GM23338 (cell line): ENCODE measurements around the gene LDLRAD3. TPM values are rescaled to one million over a fixed set of nuclear protein-coding genes. Genes with fewer than 3 reads are reported as not detected.

ENCODE experiments used
- ATAC-seq: fragments of 200-7000 bp; cut with Tn5 transposase; 3 replicates; pipeline ENCODE4 v1.9.1; 2020
- DNase-seq: peaks from one replicate; pipeline ENCODE4 v3.0.0-alpha.2; 2015; ENCODE audit warnings: low spot score
- H2AFZ ChIP-seq: fragments of 200-600 bp; sonication (generic); 2 replicates; pipeline ENCODE4 v1.8.0; 2016; ENCODE audit warnings: antibody characterized with exemption, mild to moderate bottlenecking, moderate library complexity
- H3F3A ChIP-seq: fragments of 200-600 bp; sonication (generic); replicated peaks from 2 replicates; pipeline ENCODE4 v1.8.0; 2017; ENCODE audit warnings: antibody characterized with exemption, mixed run types, low read depth
- H3K27ac ChIP-seq: fragments of 200-600 bp; sonication (generic); 2 replicates; pipeline ENCODE4 v1.6.1; 2016; ENCODE audit warnings: low read depth
- H3K27me3 ChIP-seq: fragments of 200-600 bp; sonication (generic); 2 replicates; pipeline ENCODE4 v1.8.0; 2016; ENCODE audit warnings: mild to moderate bottlenecking, mixed run types, moderate library complexity; ENCODE audit not compliant: insufficient read depth
- H3K36me3 ChIP-seq: fragments of 200-600 bp; sonication (generic); 2 replicates; pipeline ENCODE4 v1.8.0; 2016; ENCODE audit warnings: mild to moderate bottlenecking; ENCODE audit not compliant: insufficient read depth
- H3K4me1 ChIP-seq: fragments of 200-600 bp; sonication (generic); 2 replicates; pipeline ENCODE4 v1.8.0; 2016; ENCODE audit warnings: mild to moderate bottlenecking, moderate library complexity; ENCODE audit not compliant: insufficient read depth
- H3K4me2 ChIP-seq: fragments of 200-600 bp; sonication (generic); 2 replicates; pipeline ENCODE4 v1.7.1; 2017; ENCODE audit warnings: mixed run types
- H3K4me3 ChIP-seq: fragments of 200-600 bp; sonication (generic); 2 replicates; pipeline ENCODE4 v1.6.1; 2016; ENCODE audit warnings: mixed run types
- H3K79me2 ChIP-seq: fragments of 200-600 bp; sonication (generic); replicated peaks from 2 replicates; pipeline ENCODE4 v1.8.0; 2017; ENCODE audit warnings: mild to moderate bottlenecking; ENCODE audit not compliant: insufficient read depth
- H3K9me2 ChIP-seq: fragments of 200-600 bp; sonication (generic); 2 replicates; pipeline ENCODE4 v1.8.0; 2017; ENCODE audit not compliant: insufficient read depth
- H4K20me1 ChIP-seq: fragments of 200-600 bp; sonication (generic); replicated peaks from 2 replicates; pipeline ENCODE4 v1.8.0; 2017; ENCODE audit warnings: mild to moderate bottlenecking; ENCODE audit not compliant: insufficient read depth
- H3K27ac Mint-ChIP-seq: 2 replicates; pipeline ENCODE4 v1.8.0; 2020; ENCODE audit warnings: inconsistent platforms, mild to moderate bottlenecking, moderate library complexity, mixed read lengths
- H3K27me3 Mint-ChIP-seq: 3 replicates; pipeline ENCODE4 v1.8.0; 2022; ENCODE audit warnings: low read depth, mild to moderate bottlenecking, moderate library complexity, mixed read lengths, inconsistent platforms; ENCODE audit not compliant: insufficient read depth, poor library complexity
- H3K36me3 Mint-ChIP-seq: 3 replicates; pipeline ENCODE4 v1.8.0; 2021; ENCODE audit warnings: low read depth, mild to moderate bottlenecking, inconsistent platforms, moderate library complexity, mixed read lengths
- H3K4me1 Mint-ChIP-seq: 3 replicates; pipeline ENCODE4 v1.8.0; 2020; ENCODE audit warnings: mild to moderate bottlenecking, inconsistent platforms, mixed read lengths
- H3K4me3 Mint-ChIP-seq: 3 replicates; pipeline ENCODE4 v1.8.0; 2021; ENCODE audit warnings: moderate library complexity, mild to moderate bottlenecking, inconsistent platforms, mixed read lengths
- H3K9me3 Mint-ChIP-seq: 3 replicates; pipeline ENCODE4 v1.8.0; 2020; ENCODE audit warnings: moderate library complexity, mild to moderate bottlenecking, inconsistent platforms, mixed read lengths
- CREB1 ChIP-seq: fragments of 250-450 bp; sonication (Bioruptor Pico); IDR thresholded peaks from 2 replicates; pipeline ENCODE4 v1.5.0; 2020; ENCODE audit warnings: low read depth, mild to moderate bottlenecking, moderate library complexity
- CTCF ChIP-seq, 2 experiments: fragments of 200-600 bp in 1 of 2; sonication (generic) in 1 of 2; conservative IDR thresholded peaks; 2 replicates each; pipeline versions ENCODE4 v1.5.1 to v1.6.1; 2016 to 2017; ENCODE audit warnings: antibody characterized with exemption in 2 of 2, low read depth in 2 of 2, mild to moderate bottlenecking in 2 of 2, moderate library complexity in 1 of 2
- ETS1 ChIP-seq: IDR thresholded peaks from 2 replicates; pipeline ENCODE4 v1.6.1; 2016; ENCODE audit warnings: antibody characterized with exemption
- EZH2 ChIP-seq: fragments of 200-600 bp; sonication (generic); IDR thresholded peaks from one replicate; pipeline ENCODE4 v1.8.0; 2017; ENCODE audit warnings: antibody characterized with exemption, mild to moderate bottlenecking, low read depth; ENCODE audit not compliant: unreplicated experiment
- EZH2phosphoT487 ChIP-seq: fragments of 200-600 bp; sonication (generic); IDR thresholded peaks from one replicate; pipeline ENCODE4 v1.8.1; 2018; ENCODE audit warnings: antibody characterized with exemption; ENCODE audit not compliant: unreplicated experiment
- JUNB ChIP-seq: IDR thresholded peaks from one replicate; pipeline ENCODE4 v1.6.1; 2016; ENCODE audit warnings: antibody characterized with exemption; ENCODE audit not compliant: unreplicated experiment
- NANOG ChIP-seq: IDR thresholded peaks from 2 replicates; pipeline ENCODE4 v1.6.1; 2016; ENCODE audit warnings: antibody characterized with exemption, borderline replicate concordance
- POLR2AphosphoS5 ChIP-seq: IDR thresholded peaks from 2 replicates; pipeline ENCODE4 v1.6.1; 2016; ENCODE audit warnings: antibody characterized with exemption, low read depth
- REST ChIP-seq: IDR thresholded peaks from one replicate; pipeline ENCODE4 v1.6.1; 2018; ENCODE audit warnings: antibody characterized with exemption; ENCODE audit not compliant: unreplicated experiment
- STAT1 ChIP-seq: IDR thresholded peaks from one replicate; pipeline ENCODE4 v1.6.1; 2016; ENCODE audit warnings: antibody characterized with exemption; ENCODE audit not compliant: unreplicated experiment
- ZNF114 ChIP-seq: fragments of 250-450 bp; sonication (Bioruptor Pico); IDR thresholded peaks from 2 replicates; pipeline ENCODE4 v1.5.0; 2020; ENCODE audit warnings: mild to moderate bottlenecking, moderate library complexity
- ZNF331 ChIP-seq: fragments of 250-450 bp; sonication (Bioruptor Pico); IDR thresholded peaks from 2 replicates; pipeline ENCODE4 v1.5.0; 2020; ENCODE audit warnings: low read depth, mild to moderate bottlenecking, moderate library complexity
- ZNF462 ChIP-seq: fragments of 250-450 bp; sonication (Bioruptor Pico); IDR thresholded peaks from 2 replicates; pipeline ENCODE4 v1.5.0; 2020; ENCODE audit warnings: mild to moderate bottlenecking, moderate library complexity
- polyA plus RNA-seq: library from polyadenylated mRNA; unstranded; fragments of >200 nt; fragmentation: Nextera tagmentation; extraction: Ambion mirVana; gene quantifications from 2 replicates; pipeline ENCODE4 v1.2.1, GENCODE V29; 2016
- total RNA-seq: library from RNA; depleted of rRNA; stranded (reverse); fragments of >200 nt; shearing (Covaris generic); gene quantifications from 2 replicates; pipeline ENCODE4 v1.2.3, GENCODE V29; 2014

The LDLRAD3 gene
- total and polyA plus RNA-seq, 2 experiments from 2014 or later, result 8.5 to 19.4 TPM

- Histone ChIP-seq H3K9me2 (peaks cover 13% of the 10 kb centered on the region; the same call in 1 of the 2 replicates), H3F3A (no peaks in the 10 kb centered on the region), H4K20me1 (no peaks in the 10 kb centered on the region), H3K79me2 (no peaks in the 10 kb centered on the region), H3K4me1 (no peaks in the 10 kb centered on the region), H2AFZ (no peak overlapping the region), H3K36me3 (no peaks in the 10 kb centered on the region), H3K27me3 (no peaks in the 10 kb centered on the region), H3K4me2 (no peak overlapping the region), H3K4me3 (no peak overlapping the region), H3K27ac (no peak overlapping the region)
- ATAC-seq (no peak), DNase-seq (no peak)
- Mint-ChIP-seq H3K9me3 (no peaks in the 10 kb centered on the region), H3K27me3 (no peaks in the 10 kb centered on the region), H3K27ac (no peak overlapping the region), H3K4me3 (no peak overlapping the region), H3K36me3 (peaks cover 13% of the 10 kb centered on the region; the same call in 1 of the 3 replicates), H3K4me1 (no peaks in the 10 kb centered on the region)
- no peak for TF ChIP-seq JUNB
- TF ChIP-seq EZH2phosphoT487, result no peak
- no peak for TF ChIP-seq REST
- TF ChIP-seq ZNF114, result no peak
- TF ChIP-seq EZH2, result no peak
- no peak for TF ChIP-seq ZNF331 (CRISPR knock-in tag)
- TF ChIP-seq CREB1 (CRISPR knock-in tag), result no peak
- TF ChIP-seq POLR2AphosphoS5, result no peak
- no peak for TF ChIP-seq CTCF (conservative IDR thresholded peaks at IDR 0.05; ENCODE audit: low read depth in 2 of 2)
- TF ChIP-seq ZNF462 (CRISPR knock-in tag), result no peak
- no peak for TF ChIP-seq NANOG
- no peak for TF ChIP-seq STAT1
- no peak for TF ChIP-seq ETS1
Observed at GRCh38 chr11:36240173-36240572, 296.3 kb downstream of the LDLRAD3 start.
